DND-41 (cell line): ENCODE data around the gene RCBTB2.

Experiments
- CTCF ChIP-seq: IDR thresholded peaks from 2 replicates; pipeline ENCODE4 v1.5.1; 2012; ENCODE audit warnings: borderline replicate concordance, low read length, moderate library complexity, mild to moderate bottlenecking; ENCODE audit not compliant: poor library complexity, severe bottlenecking; ENCODE audit errors: extremely low read depth
- EZH2 ChIP-seq: IDR thresholded peaks from 3 replicates; pipeline ENCODE4 v1.6.1; 2012; ENCODE audit warnings: borderline replicate concordance, low read depth, mild to moderate bottlenecking, moderate library complexity, low read length, inconsistent platforms; ENCODE audit not compliant: severe bottlenecking

- TF ChIP-seq EZH2 (no peak), CTCF (no peak)
Observed at GRCh38 chr13:48567515-48568369, 34.9 kb upstream of the RCBTB2 start.
